HG03097 (cell line): ENCODE data around the gene MFRP.

Source experiments
- ATAC-seq: cut with Tn5 transposase; IDR thresholded peaks from one replicate; pipeline ENCODE4 v1.9.1; 2021; ENCODE audit not compliant: unreplicated experiment, low FRiP score

The MFRP gene

DNA sequence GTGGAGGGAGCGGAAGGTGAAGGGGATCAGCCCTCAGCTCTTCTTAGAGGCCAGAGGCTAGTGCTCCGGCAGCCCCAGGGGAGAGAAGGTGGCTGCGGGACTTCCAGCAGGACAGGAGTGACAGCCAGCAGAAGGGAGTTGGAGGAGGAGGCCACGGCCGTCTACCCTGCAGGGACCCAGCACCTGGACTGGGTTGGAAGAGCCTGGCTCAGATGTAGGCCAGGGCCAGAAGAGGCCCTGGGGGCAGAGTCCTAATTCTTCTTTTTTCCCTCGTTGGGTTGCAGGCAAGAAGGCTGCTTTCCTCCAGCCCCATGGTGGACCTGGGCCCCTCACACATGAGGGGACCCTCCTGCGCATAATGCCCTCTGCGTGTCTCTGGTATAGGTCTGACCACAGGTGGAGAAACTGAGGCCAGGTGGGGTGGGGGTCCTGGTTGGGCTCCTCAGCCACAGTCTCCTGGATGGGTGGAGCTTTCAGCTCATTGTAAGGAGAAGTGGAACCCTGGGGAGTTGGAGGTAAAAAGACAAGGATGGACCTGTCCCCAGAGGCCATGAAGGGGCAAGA is 27.3 kb downstream of the MFRP start:
- no peak for ATAC-seq

DNA sequence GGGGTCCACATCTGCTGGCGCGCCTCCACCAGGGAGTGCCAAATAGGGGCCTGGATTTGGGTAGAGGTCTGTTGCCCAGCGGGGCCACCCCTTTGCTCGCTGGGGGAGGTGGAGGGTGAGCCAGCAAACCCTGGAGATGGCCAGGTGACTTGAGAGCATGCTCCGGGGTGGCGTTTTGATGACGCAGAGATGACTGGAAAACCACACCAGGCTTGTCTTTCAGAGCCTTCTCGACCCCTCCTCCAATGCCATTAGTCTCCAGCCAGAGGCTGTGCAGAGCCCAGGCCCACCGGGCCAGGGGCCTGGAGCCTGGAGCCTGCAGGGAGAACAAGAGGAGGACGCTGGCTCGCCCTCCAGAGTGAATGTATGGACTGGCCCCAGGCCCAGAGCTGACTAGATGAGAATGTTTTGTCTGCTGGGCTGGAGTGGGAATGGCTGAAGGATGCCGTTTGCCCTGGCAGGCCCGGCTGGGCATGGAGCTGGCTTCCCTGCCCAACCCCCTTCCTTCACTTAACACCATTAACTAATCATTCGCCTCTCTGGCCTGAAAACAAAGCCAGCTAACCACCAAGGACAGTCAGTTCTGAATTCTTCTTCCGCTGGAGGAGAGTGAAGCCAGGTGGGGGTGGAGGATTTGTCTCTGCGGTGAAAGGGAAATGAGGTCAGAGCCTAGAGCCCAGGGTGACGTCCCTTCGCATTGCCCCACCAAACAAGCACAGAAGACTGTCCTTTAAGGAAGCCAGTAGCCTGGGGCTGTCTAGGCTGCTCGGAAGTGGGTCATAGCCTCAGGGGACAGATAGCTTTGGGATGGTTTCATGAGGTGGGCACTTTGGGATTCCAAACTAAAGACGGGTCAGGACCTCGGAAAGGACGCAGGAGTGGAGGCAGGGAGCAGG is 28.0 kb downstream of the MFRP start:
- ATAC-seq = no peak

DNA sequence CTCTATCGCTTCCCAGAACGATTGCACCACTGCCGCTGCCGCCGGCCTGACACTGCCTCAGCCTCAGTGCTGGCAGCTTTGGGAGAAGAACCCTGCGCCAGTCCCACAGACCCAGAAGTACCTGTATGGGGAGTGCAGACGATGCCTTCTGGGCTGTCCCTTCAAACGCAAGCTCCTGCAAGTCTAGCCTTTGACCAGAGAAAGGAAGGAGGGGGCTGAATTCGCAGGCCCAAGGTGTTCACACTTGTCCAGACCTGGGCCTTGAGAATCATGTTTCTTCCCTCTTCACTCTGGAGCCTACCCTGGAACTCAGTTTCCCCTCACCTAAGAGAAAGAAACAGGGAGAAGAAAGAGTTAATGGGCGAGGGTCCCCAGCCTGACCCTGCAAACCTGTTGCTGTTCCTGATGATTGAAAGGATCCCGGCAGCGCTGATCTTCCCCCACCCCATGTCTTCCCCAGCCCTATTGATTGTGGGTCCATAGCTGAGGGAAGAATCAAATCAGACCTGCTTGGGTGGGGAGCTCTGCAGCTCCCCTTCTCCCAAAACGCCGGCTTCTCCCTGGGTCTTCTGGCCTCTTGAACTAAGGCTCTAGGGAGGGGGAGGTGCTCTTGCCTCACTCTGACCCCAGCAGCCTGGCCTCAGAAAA is 28.8 kb downstream of the MFRP start:
- no peak for ATAC-seq

DNA sequence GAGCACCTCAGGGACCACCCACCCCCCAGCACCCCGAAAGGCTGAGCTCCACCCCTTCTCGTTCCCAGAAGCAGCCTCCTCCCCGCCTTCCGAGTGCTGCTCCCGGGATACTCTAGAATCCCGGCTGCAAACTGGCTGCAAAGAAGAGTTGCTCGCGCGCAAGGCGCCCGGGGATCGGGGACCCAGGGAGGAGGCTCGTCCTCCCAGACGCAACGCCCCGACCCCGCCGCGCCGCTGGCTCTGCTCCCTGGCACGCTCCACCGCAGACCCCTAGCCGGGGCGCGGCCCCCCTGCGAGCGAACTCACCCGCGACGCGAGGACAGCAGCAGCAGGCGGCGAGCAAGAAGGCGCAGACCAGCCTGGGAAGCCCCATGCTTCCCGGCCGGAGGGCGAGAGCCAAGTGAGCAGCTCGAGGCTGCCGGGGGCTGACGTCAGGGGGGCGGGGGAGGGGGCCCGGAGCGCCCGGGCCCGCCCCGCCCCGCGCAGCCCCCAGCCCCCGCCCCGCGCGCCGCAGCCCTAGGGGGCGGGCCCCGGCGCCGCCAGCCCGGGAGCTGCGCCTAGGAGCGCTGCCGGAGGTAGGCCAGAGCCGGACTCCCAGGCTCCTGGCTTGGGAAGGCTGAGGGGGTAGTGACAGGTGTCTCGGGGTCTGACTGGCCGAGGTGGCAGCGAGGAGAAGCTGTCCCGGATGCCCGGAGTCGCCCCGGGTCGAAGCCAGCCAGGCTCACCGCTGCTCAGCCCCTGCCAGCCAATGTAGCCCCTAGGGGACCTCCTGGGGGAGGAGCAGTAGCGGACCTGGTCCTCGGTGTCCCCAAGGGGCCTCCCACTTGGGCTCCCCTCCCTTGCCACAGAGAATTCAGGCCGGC is 29.5 kb downstream of the MFRP start, which contains the start of gene MCAM:
Gene MCAM (minus strand): TSS at position 402 of the 863 bp plus-strand sequence. CDS start 29 bp downstream, at position 373.
- ATAC-seq = no peak

DNA sequence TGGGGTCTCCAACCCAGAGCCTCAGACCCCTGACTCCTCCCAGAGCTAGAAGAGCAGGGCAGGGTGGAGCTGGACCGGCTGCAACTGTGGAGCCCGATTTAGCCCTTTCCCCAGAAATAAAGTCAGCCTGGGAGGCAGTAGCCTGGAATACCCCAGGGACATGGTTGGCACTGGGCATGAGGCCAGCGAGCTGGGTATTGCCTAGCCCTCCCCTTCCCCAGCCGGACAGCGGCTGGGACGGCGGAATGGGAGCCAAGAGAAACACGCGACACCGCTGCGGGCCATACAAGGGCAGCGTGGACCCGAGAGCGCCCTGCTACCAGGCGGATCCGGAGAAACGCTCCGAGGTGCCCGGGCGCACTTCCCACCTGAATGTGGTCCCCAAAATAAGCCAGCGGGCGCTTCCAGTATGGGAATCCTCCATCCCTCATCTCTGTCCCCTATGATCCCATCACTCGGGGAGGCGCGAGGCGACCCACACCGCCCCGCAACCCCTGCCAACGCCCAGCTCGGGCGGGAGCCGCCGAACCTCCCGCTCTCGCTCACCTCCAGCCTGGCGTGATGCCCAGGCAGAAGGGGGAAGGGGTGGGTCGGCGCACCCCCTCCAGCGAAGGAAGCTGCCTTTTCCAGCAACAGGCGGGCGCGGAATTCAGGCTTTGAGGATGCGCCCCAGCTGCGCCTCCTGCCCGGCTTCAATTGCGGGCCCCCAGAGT is 30.3 kb downstream of the MFRP start:
- no peak for ATAC-seq

DNA sequence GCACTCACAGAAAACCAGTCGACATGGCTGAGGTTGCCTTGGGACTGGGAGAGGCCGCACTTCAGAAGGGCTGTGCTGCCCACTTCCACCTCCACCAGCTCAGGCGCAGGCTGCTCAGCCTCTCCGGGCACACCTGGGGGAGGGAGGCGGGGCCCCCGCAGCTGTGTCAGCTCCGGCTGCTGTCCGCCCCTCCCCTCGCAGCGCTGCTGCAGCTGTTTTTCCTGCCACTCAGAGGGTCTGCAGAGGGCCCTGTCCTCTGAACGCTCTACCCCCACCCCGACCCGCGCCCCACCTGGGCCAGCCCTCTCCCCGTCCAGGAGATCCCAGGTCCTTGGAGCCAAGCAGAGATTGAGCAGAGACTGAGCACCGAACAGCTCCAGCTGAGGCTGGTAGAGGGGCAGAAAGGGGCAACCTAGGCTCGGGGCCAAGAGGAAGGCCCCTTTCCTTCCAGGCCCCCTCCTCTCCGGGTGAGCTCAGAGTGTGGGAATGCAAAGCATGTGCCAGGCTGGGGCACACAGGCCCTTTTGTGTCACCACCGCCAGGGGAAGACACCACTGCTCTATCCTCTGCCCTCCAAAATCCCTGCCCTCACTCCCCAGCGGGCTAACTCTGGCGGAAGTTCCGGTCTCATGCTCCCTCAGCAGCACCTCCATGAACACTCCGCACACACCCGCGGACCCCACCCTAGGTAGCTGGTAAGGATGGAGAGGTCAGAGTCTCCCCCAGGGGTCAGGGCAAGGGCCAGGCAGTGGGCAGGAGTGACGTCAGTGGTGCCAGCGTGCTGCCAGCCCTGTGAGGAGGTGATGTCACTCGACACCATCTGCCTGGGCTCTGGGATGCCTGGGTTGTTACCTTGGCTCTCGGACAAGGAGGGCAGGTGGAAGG is 31.1 kb downstream of the MFRP start:
- ATAC-seq = no peak

DNA sequence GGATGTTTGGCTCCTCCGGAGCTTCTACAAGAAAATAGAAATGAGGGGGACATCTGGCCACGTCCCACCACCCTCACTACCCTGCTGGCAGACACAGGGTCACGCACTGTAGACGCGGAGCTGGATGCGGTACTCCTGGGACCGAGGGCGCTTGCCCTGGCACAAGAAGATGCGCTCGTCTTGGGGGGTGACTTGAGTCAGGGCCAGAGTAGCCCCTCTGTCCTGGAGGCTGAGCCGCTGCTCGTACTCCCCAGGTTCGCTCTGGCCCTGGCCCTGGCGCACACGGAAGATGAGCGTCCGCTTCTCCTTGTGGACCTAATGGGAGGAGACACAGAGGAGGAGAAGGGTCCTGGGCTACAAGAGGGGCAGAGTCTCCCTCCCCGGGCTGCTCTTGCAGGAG is 31.8 kb downstream of the MFRP start:
- no peak for ATAC-seq

DNA sequence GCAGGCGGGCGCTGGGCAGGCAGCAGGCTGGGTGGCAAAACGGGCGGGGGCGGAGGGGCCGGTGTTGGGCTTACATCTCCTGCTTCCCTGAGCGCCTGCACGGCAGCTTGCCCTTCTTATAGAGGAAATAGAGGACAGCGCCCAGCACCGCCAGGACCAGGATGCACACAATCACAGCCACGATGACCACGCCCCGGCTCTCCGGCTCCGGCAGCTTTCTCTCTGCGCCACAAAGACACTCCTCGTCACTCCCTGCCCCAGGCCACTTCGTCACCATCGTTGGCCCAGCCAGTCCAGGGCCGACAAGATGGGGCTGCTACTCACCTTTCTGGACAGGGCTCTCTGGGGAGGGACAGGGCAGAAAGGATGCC is 35.8 kb downstream of the MFRP start:
- ATAC-seq = no peak

DNA sequence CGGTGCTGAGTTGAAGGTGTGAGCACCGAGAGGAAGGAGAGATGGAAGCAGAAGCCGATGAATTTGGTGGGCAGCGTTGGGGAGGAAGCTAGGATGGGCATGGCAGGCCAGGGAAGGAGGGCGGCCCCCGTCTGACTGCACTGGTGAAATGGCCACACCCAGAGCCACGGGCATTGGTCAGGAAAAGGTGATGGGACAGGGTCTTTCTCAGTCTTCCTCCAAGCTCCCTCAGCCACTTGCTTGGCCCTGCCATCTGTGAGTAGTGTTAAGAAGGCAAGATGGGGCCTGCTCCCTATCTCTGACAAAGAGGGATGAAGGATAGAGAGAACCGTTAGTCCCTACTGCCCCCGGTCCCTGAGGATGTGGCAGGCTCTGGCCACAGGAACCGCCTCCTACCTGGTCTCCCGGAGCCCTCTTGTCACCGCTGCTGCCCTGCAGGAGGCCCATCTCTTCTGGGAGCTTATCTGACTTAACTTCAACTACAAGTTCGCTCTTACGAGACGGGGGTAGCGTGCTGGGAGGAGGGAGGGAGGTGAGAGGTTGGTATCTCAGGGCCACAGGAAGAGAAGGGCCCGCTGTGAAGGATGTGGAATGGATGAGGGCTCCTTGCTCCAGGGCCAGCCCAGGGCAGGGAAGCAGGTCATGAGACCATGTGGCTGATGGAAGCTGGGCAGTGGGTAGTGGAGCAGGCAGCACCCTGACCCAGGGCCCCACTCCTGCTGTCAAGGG is 36.4 kb downstream of the MFRP start:
- no peak for ATAC-seq

DNA sequence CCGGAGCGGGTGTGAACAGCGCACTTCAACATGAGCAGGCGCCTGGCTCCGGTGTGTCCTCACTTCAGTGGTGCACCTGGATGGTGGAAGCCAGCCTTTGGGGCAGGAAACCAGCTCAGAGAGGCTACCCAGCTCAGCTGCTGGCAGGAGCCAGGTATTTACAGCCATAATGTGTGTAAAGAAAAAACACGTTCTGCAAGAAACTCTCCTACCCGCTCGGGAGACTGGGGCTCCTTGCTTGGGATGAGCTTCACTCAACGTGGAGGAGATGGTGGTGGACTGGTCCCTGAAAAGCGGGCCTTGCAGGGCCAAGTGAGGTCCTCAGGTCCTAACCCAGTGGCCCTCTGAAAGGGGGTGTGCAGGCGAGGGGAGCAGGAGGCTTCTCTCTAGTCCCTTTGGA is 37.1 kb downstream of the MFRP start:
- no peak for ATAC-seq

DNA sequence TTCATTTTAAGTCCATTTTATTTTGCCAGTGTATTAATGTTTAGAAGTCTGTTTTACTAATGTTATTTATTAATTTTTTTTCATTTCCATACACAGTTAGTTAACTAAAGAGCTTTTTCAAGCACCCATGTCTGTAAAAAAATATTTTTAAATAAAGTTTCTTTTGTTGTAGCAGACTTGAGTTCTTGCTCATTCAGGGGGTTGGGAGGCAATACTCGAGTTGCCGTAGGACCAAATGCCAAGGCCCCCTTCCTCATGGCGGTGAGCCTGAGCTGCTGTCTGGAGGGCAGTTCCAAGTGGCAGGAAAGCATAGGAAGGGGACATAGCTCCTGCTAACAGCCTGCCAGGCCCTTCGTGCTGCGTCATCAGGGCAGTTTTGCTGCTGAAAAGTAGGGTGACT is 38.5 kb downstream of the MFRP start:
- no peak for ATAC-seq

DNA sequence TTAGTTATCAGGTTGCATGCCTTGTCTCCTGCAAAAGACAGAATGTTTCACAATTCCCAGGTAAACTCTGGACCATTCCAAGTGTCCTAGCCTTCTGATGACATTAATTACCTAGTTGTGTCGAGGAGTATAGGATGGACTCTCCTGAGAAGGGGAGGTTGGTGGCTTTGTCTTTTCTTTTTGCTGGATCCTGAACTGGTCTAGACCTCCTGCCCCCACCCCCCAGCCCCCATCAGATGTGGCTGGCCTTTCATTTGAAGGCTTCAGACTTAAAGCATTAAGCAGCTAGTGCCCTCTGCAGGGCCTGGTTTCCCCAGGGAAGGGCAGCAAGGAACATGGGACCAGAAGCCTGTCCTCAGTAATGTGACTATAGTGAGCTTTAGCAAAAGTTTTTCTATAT is 39.3 kb downstream of the MFRP start:
- no peak for ATAC-seq

DNA sequence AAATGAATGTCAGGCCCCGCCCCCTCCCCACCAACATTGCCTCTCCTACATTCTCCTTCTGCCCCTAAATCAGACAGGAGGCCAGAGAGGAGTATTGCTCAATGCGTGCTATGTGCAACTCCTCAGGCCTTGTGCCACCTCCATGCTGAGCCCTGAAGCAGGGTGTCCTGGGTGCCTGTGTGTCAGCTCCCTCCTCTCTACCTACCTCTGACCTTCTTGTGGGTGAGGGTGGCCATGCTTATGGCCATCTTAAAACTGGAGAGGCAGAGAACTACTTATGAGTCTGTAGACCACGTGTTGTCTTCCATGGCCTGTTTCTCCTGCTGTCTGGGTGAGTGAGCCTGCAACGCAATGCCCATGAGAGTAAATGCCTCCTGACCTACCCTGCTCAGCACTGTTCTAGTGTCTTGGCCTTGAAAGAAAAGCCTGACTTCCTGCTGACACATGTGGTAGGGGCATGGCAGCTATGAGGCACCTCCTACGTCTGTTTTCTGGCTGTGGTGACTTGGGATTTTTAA is 40.1 kb downstream of the MFRP start:
- no peak for ATAC-seq

DNA sequence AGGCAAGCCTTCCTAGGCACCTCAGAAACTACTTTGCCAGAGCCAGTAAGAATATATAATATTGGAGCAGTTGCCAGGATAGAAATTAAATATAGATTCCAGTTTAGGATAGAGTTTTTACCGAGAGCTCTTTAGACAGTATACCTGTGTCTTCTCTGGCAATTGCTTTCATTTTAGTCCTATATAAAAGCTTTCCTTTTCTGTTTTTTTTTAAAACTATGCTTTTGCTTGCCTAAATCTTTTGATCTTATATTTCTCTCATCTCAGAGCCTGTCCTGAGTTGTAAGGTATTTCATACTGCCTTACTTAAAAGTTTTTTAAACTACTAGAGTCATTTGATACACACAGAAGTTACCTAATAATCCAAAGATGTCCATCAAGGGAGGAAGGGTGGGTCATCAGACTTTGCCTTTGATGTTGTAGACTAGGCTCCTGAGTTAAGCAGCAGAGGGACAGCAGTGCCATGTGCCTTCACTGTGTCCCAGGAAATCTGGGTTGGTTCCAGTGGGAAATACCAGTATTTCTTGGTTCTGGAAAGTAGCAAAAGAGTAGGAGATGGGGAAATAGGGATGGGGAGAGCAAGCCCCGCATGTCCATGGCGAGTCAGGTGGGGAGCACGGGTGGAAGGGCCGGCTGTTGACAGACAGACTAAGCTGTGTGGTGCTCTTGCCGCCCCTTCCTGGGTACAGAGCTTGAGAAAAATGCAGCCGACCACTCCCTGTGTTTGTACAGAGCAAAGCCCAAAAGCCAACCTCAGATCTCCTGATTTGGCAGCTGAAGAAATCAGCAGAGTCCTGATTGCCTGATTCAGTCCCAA is 40.7 kb downstream of the MFRP start:
- no peak for ATAC-seq

DNA sequence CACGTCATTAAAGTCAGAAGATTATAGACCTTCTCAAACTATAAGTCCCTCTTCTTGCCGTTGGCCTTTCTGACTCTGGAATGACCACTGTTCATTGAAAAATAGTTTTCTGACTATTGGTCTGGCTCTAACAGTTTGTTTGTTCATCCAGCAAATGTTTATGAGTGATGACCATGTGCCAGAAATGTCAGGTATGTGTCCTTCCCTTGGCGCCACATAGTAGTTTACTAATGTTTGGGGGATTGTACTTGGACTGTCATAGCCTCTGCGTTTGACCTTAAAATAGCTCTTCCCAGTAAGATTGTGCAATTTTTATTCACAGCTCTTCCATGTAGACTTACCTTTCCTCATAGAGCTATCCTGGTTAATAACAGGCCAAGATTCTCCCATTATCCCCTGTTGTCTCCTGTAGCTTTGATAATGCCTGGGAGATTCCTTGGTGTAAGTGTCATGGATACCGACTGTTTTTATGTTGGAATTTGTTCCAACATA is 43.2 kb downstream of the MFRP start:
- ATAC-seq = no peak

DNA sequence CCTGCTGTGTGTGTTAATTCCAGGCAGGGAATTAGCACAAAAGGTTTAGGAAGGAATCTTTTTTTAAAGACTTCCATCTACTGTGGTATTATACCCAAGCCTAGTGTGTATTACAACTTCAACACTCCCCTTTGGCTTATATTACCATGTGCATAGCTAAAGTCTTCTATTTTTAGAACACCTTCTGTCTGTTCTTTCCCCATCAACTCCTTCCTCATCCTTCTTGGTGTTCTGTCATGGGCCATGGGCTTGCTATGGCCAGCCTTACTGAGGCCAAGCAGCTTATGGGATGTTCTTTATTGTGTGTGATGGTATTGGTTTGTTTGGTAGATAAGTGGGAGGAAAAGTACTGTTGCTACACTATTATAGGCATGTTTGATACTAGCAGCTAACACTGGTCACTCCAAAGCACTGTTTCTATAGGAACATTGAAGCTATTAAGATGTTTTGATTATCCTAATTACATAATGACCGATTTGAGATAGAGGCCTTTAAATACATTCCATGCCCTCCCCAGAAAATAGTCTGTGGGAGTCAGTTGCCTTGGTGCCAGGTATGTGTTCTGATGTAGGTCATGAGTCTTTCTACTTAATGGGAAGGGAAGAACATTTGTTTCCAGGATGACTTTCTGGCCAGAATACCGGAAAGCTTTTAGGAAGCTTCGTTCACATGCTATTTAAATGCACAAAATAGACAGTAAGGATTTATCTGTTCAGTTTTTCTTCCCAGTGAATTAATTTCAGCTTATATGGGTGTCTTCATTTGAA is 46.1 kb downstream of the MFRP start:
- ATAC-seq = no peak

DNA sequence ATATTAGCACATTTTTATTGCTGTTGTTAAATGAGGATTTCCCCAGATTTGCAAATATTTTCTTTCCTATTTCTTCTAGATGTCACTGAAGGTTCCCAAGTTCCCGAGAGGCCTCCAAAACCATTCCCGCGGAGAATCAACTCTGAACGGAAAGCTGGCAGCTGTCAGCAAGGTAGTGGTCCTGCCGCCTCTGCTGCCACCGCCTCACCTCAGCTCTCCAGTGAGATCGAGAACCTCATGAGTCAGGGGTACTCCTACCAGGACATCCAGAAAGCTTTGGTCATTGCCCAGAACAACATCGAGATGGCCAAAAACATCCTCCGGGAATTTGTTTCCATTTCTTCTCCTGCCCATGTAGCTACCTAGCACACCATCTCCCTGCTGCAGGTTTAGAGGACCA is 47.1 kb downstream of the MFRP start:
- no peak for ATAC-seq
